ENCODE results near the gene IFNA21.
"Not testable (repeated sequence)": the region's sequence is repeated elsewhere in the genome, so short reads cannot be mapped to it uniquely, and the experiment has no call there.

IFNA21 gene

GRCh38 chr9:21137020-21137419, 29.4 kb downstream of the IFNA21 start:
- DNase-seq, result no peak

DNA sequence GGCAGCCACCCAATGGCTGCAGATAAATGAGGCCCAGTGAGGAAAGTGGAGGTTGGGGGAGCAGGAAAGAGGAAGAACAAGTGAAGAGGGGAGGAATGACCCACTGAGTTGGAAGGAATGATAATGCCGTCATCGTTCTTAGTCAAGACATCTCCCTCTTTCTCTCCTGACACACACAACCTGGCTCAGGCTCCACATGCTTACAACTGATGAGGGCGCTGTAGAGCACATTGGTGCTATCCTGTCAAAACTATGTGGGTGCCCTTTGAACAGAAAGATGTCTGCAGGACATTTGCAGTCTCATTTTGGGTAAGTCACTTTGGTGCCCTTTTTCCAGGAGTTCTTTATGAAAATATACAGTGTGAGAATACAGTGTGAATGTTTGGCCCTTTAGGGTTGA, 30.7 kb downstream of the IFNA21 start:
- DNase-seq, result no peak

DNA sequence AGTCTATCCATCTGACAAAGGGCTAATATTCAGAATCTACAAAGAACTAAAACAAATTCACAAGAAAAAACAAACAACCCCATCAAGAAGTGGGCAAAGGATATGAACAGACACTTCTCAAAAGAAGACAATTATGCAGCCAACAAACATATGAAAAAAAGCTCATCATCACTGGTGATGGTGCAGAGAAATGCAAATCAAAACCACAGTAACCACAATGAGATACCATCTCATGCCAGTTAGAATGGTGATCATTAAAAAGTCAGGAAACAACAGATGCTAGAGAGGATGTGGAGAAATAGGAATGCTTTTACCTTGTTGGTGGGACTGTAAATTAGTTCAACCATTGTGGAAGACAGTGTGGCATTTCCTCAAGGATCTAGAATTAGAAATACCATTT, 38.3 kb downstream of the IFNA21 start:
- not testable (repeated sequence) for DNase-seq

- no peak for DNase-seq
Measured at GRCh38 chr9:21121595-21122251, 44.7 kb downstream of the IFNA21 start.

DNA sequence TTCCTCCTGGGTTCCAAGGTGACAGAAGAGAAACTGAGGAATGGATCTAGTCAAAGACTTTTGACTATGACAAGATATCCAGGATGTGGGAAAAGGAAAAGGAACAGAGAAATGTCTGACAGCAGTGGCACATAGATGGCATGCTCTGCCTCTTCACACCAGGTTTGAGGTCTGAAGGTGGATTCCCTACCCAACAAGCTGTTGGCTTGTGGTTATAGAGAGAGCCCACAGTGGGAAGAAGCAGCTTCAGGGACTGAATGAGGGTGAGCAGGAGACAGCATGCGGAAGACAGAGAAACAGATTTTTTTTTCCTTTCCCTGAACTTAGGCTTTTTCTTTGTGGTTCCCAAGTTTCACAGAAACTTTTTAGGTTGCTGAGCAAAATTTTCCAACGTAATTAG, 45.4 kb downstream of the IFNA21 start:
- no peak for DNase-seq

DNA sequence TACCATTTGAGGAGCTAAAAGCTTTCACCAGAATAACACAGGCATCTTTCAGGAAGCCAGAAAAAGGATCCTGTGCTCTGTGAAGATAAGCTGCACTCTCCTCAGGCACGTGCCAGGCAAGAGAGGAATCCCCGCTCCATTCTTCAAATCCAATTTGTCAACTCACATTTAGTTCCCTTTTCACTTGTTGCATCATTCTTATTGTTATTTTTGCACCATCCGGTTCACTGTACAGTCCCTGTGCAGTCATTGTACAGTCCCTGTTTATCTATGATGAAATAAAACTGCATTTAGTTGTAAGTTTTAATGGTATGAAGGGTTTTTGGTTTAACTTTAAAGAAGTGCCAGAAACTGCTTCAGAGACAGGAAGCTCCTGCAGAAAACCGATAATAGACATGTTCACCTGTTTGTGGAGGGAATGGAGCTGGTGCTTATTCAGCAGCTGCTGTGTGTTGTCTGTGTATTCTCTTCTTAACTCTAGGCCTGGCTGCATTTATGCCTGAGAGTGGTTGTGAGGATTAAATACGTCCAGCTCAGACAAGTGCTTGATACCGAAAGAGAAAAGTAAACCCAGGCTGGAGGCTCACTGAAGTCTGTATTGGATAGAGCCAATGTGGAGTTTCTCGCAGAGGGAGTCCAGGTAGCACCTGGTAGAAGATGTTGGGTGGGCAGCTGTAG, 47.2 kb downstream of the IFNA21 start:
- DNase-seq, result no peak
